ENCODE measurements around the gene IQCM. TPM values are rescaled to one million over a fixed set of nuclear protein-coding genes. Genes with fewer than 3 reads are reported as not detected.

The IQCM gene
- total and polyA plus RNA-seq, 10 of the 15 experiments (the other 5 are each of a cell fraction or from before 2014, with no cell fraction given) = not detected

DNA sequence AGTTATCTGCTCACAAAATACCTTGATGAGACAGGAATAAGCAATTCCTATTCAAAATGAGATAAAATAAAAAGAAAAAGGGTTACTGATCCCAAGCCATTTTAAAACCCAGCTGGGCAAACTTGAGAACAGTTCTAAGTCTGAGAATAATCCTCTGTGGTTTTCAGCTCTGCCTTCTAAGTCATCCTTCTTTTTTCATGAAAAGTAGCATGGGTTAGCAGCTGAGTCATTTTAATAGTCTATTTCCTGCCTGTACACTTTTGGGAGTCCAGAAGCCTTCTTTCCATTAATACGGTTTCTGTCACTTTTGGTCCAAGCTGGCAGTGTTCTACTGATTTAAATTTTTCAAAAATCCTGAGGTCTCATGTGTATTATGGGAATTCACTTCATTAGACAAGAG, 374.3 kb downstream of the IQCM start:
- ATAC-seq = no peak
- Histone ChIP-seq H3K4me3 (no peak overlapping the region), H3K36me3 (ENCODE audit: control insufficient read depth in 2 of 2, insufficient read depth in 2 of 2, low read length in 1 of 2) (no peaks in the 10 kb centered on the region), H4K20me1 (ENCODE audit: control insufficient read depth, insufficient read depth) (no peaks in the 10 kb centered on the region), H3K27me3 (replicated peaks in 1 of 2; ENCODE audit: control insufficient read depth in 2 of 2, insufficient read depth in 2 of 2, low read length in 1 of 2) (no peaks in the 10 kb centered on the region), H3K9ac (ENCODE audit: control insufficient read depth, insufficient read depth, low read length) (no peak overlapping the region), H3K4me2 (ENCODE audit: control insufficient read depth, insufficient read depth) (no peak overlapping the region), H2AFZ (ENCODE audit: control insufficient read depth, low read depth, low read length) (no peak overlapping the region), H3K4me1 (ENCODE audit: control insufficient read depth, insufficient read depth, low read length) (no peaks in the 10 kb centered on the region), H3K79me2 (ENCODE audit: control insufficient read depth, insufficient read depth, low read length) (no peaks in the 10 kb centered on the region), H3K9me3 (replicated peaks; ENCODE audit: control insufficient read depth, insufficient read depth, low read length) (no peaks in the 10 kb centered on the region), H3K27ac (ENCODE audit: control insufficient read depth, insufficient read depth) (no peak overlapping the region)
- 36% methylated on average over 1 of the region's 1 CpG for WGBS (ENCODE audit: insufficient coverage, insufficient replicate concordance, low lambda C conversion rate, missing lambda C conversion rate)
- BruUV-seq (replicated peaks) = no TSS peak
- in situ Hi-C loops (cut with MboI) (no loop called here), intact Hi-C loops (cut with micrococcal nuclease; ENCODE audit: unreplicated experiment) (no loop called here)
- no peak for TF ChIP-seq BCL3 (IDR thresholded peaks at IDR 0.05; ENCODE audit: borderline replicate concordance, insufficient read depth, low read depth, low read length, poor library complexity, severe bottlenecking)
- TF ChIP-seq JUND (IDR thresholded peaks at IDR 0.05; ENCODE audit: low read depth, low read length) = no peak
- TF ChIP-seq CBFB (IDR thresholded peaks at IDR 0.05; ENCODE audit: low read depth) = no peak
- TF ChIP-seq NR2F1 (conservative IDR thresholded peaks at IDR 0.05) = no peak
- no peak for TF ChIP-seq ZBED1 (IDR thresholded peaks at IDR 0.05; ENCODE audit: borderline replicate concordance)
- no peak for TF ChIP-seq PAX8 (IDR thresholded peaks at IDR 0.05)
- TF ChIP-seq HDGF (IDR thresholded peaks at IDR 0.05) = no peak
- TF ChIP-seq ASH2L (IDR thresholded peaks at IDR 0.05; ENCODE audit: borderline replicate concordance, low read depth) = no peak
- no peak for TF ChIP-seq RAD51 (IDR thresholded peaks at IDR 0.05)
- no peak for TF ChIP-seq NFYA (IDR thresholded peaks at IDR 0.05; ENCODE audit: borderline replicate concordance, low read depth, low read length)
- TF ChIP-seq, protein P1, sequence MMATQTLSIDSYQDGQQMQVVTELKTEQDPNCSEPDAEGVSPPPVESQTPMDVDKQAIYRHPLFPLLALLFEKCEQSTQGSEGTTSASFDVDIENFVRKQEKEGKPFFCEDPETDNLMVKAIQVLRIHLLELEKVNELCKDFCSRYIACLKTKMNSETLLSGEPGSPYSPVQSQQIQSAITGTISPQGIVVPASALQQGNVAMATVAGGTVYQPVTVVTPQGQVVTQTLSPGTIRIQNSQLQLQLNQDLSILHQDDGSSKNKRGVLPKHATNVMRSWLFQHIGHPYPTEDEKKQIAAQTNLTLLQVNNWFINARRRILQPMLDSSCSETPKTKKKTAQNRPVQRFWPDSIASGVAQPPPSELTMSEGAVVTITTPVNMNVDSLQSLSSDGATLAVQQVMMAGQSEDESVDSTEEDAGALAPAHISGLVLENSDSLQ (IDR thresholded peaks at IDR 0.05) = no peak
- TF ChIP-seq CTCF (IDR thresholded peaks at IDR 0.05 in 2 of 3, conservative IDR thresholded peaks at IDR 0.05 in 1 of 3; ENCODE audit: control insufficient read depth in 2 of 3, extremely low read depth in 1 of 3, insufficient read depth in 1 of 3, low read depth in 3 of 3, low read length in 3 of 3) = no peak
- TF ChIP-seq EZH2 (IDR thresholded peaks at IDR 0.05; ENCODE audit: borderline replicate concordance, control insufficient read depth, low read depth, low read length) = no peak
- no peak for TF ChIP-seq CHD1 (IDR thresholded peaks at IDR 0.05; ENCODE audit: low read depth, low read length)
- TF ChIP-seq TCF7 (IDR thresholded peaks at IDR 0.05; ENCODE audit: borderline replicate concordance) = no peak
- TF ChIP-seq STAT1 (conservative IDR thresholded peaks at IDR 0.05) = no peak
- TF ChIP-seq RELA (IDR thresholded peaks at IDR 0.05; ENCODE audit: borderline replicate concordance, partially characterized antibody) = no peak
- no peak for TF ChIP-seq MTA3 (IDR thresholded peaks at IDR 0.05; ENCODE audit: borderline replicate concordance, low read length)
- ChIA-PET RAD21 (ENCODE audit: unreplicated experiment) (no interaction called here), POLR2A (no interaction called here), CTCF (no interaction called here), SMC1A (ENCODE audit: uncharacterized antibody, unreplicated experiment) (no interaction called here)
- DNase-seq (ENCODE audit: low read depth, low spot score) = no peak
- no peak for FAIRE-seq
